T-cell (primary cell): ENCODE results near the gene ZBTB45. TPM values are rescaled to one million over a fixed set of nuclear protein-coding genes. Genes with fewer than 3 reads are reported as not detected.

Source experiments
- ATAC-seq, 4 experiments: fragments of 200-7000 bp in 3 of 4; fragments of 150-1000 bp in 1 of 4; cut with Tn5 transposase; replicated peaks in 1 of 4; 1 replicate in 3 of 4; 2 replicates in 1 of 4; pipeline ENCODE4 v1.10.0; 2021; ENCODE audit warnings: moderate library complexity in 3 of 4, mild to moderate bottlenecking in 2 of 4, moderate number of reproducible peaks in 1 of 4
- CTCF ChIA-PET, 2 donors: fragments of 300-600 bp; sonication (Branson Sonifier 250); formaldehyde crosslinking; loops; one replicate each; lab custom pipeline; 2022; ENCODE audit warnings: antibody characterized with exemption in 2 of 2; lab: Charles Lee
- POLR2A ChIA-PET, 2 donors: fragments of 300-600 bp; sonication (Branson Sonifier 250); formaldehyde crosslinking; loops; one replicate each; lab custom pipeline; 2022; ENCODE audit warnings: antibody characterized with exemption in 2 of 2; lab: Charles Lee
- DNase-seq, 35 experiments: peaks; one replicate each; pipeline versions ENCODE4 v3.0.0 to v3.0.0-alpha.2; 2013 to 2023
- H3K27ac ChIP-seq: one replicate; pipeline ENCODE4 v1.5.1; 2013; ENCODE audit warnings: low read length
- H3K27me3 ChIP-seq, 2 experiments: replicated peaks in 1 of 2; 1 replicate in 1 of 2; 2 replicates in 1 of 2; pipeline versions ENCODE4 v1.6.1 to v1.7.0; 2013; ENCODE audit warnings: low read length in 1 of 2, mixed read lengths in 1 of 2; ENCODE audit not compliant: control insufficient read depth in 2 of 2, insufficient read depth in 2 of 2; ENCODE audit errors: extremely low read depth in 1 of 2
- H3K36me3 ChIP-seq, 2 donors: 1 replicate in 1 of 2; 2 replicates in 1 of 2; pipeline versions ENCODE4 v1.6.1 to v1.7.0; 2013; ENCODE audit warnings: low read length in 1 of 2; ENCODE audit not compliant: control insufficient read depth in 2 of 2, insufficient read depth in 1 of 2; ENCODE audit errors: extremely low read depth in 1 of 2
- H3K4me1 ChIP-seq, 2 experiments: 1 replicate in 1 of 2; 2 replicates in 1 of 2; pipeline versions ENCODE4 v1.6.1 to v1.7.0; 2013; ENCODE audit warnings: low read length in 2 of 2, mixed read lengths in 1 of 2; ENCODE audit not compliant: insufficient read depth in 2 of 2, control insufficient read depth in 1 of 2; ENCODE audit errors: extremely low read depth in 1 of 2
- H3K4me3 ChIP-seq, 2 donors: 1 replicate in 1 of 2; 2 replicates in 1 of 2; pipeline versions ENCODE4 v1.5.1 to v1.7.0; 2013; ENCODE audit warnings: mild to moderate bottlenecking in 2 of 2, low read length in 1 of 2, moderate library complexity in 1 of 2; ENCODE audit not compliant: control insufficient read depth in 1 of 2; ENCODE audit errors: extremely low read depth in 1 of 2
- H3K9me3 ChIP-seq: 2 replicates; pipeline ENCODE4 v1.7.0; 2013
- H3K27ac Mint-ChIP-seq, 2 donors: one replicate each; pipeline ENCODE4 v1.8.0; 2020 to 2021; ENCODE audit warnings: mild to moderate bottlenecking in 2 of 2, mixed read lengths in 2 of 2
- H3K27me3 Mint-ChIP-seq, 2 donors: one replicate each; pipeline ENCODE4 v1.8.0; 2021 to 2022; ENCODE audit warnings: mixed read lengths in 2 of 2
- H3K36me3 Mint-ChIP-seq: one replicate; pipeline ENCODE4 v1.8.0; 2021; ENCODE audit warnings: mixed read lengths
- H3K4me1 Mint-ChIP-seq, 3 donors: one replicate each; pipeline ENCODE4 v1.8.0; 2020 to 2022; ENCODE audit warnings: mixed read lengths in 3 of 3, mild to moderate bottlenecking in 1 of 3
- H3K4me3 Mint-ChIP-seq, 3 donors: one replicate each; pipeline ENCODE4 v1.8.0; 2020 to 2022; ENCODE audit warnings: mild to moderate bottlenecking in 3 of 3, mixed read lengths in 3 of 3, moderate library complexity in 3 of 3
- H3K9me3 Mint-ChIP-seq, 3 donors: one replicate each; pipeline ENCODE4 v1.8.0; 2020 to 2022; ENCODE audit warnings: mixed read lengths in 3 of 3
- WGBS: methylation state at CpG from one replicate; pipeline ENCODE4 v1.1.5; 2013; ENCODE audit warnings: missing lambda C conversion rate; ENCODE audit not compliant: insufficient coverage; 5-methylcytosine and 5-hydroxymethylcytosine counted together
- total RNA-seq, 35 experiments: library from RNA in 6 of 35; stranded (reverse) in 6 of 35; fragments of 120-200 nt in 1 of 35; gene quantifications; one replicate each; pipeline versions ENCODE4 v1.2.1 to v1.2.4 and lab custom pipeline; 2013 to 2026

ZBTB45 gene
- total RNA-seq, 5 donors from 2014 or later (not counting 1 experiment from before 2014, with no cell fraction given): 8.3 to 27.8 (median 24.5) TPM

- no peak overlapping the region for H3K4me3 Mint-ChIP-seq
- H3K4me1 Mint-ChIP-seq: no peaks in the 10 kb centered on the region
- ChIA-PET CTCF (no interaction called here), POLR2A (no interaction called here)
- H3K27me3 Mint-ChIP-seq: peaks cover 0 to 3% of the 10 kb centered on the region in 2 donors
- Histone ChIP-seq H3K4me3 (no peak overlapping the region), H3K27me3 (peaks cover 0 to 6% of the 10 kb centered on the region in 2 experiments), H3K27ac (no peak overlapping the region), H3K9me3 (no peaks in the 10 kb centered on the region), H3K4me1 (no peaks in the 10 kb centered on the region), H3K36me3 (no peaks in the 10 kb centered on the region)
- ATAC-seq (no peak), DNase-seq (no peak)
- H3K9me3 Mint-ChIP-seq: no peaks in the 10 kb centered on the region
- no peak overlapping the region for H3K27ac Mint-ChIP-seq
- H3K36me3 Mint-ChIP-seq: no peaks in the 10 kb centered on the region
- 88% methylated on average over 1 of the region's 3 CpGs for WGBS
Observed at GRCh38 chr19:58529405-58529804, 9.8 kb upstream of the ZBTB45 start.

- 96% methylated on average over 2 of the region's 3 CpGs for WGBS
- POLR2A ChIA-PET: no interaction called here
- Mint-ChIP-seq H3K4me3 (no peak overlapping the region), H3K36me3 (no peaks in the 10 kb centered on the region), H3K9me3 (peaks cover 0 to 4% (median 0%) of the 10 kb centered on the region in 3 donors), H3K27me3 (no peaks in the 10 kb centered on the region), H3K4me1 (peaks cover 23 to 30% (median 28%) of the 10 kb centered on the region in 3 donors), H3K27ac (no peak overlapping the region)
- CTCF ChIA-PET: no interaction called here
- peaks cover 11 to 28% of the 10 kb centered on the region in 2 experiments for H3K4me1 ChIP-seq
- DNase-seq (no peak), ATAC-seq (no peak)
- no peaks in the 10 kb centered on the region for H3K27me3 ChIP-seq
- H3K4me3 ChIP-seq: no peak overlapping the region
- no peaks in the 10 kb centered on the region for H3K36me3 ChIP-seq
- no peaks in the 10 kb centered on the region for H3K9me3 ChIP-seq
- no peak overlapping the region for H3K27ac ChIP-seq
Observed at GRCh38 chr19:58522709-58523108, 3.1 kb upstream of the ZBTB45 start.

- ChIA-PET POLR2A (interaction anchor here in 1 of 2 donors (0.6 kb wide), 1 partner anchor 53 kb away, joined by 6 read pairs; no protein-coding TSS in a partner anchor), CTCF (interaction anchor here (0.6 to 2.7 kb wide), 5 partner anchors 22 to 633 kb away, joined by 3 to 13 read pairs (median 4); partner anchors contain the start of genes TRIM28 (in 1 of the 2) and ZNF814 (in 1 of the 2))
- Mint-ChIP-seq H3K4me1 (peaks cover 23 to 35% (median 32%) of the 10 kb centered on the region in 3 donors), H3K9me3 (peaks cover 0 to 4% (median 0%) of the 10 kb centered on the region in 3 donors), H3K36me3 (no peaks in the 10 kb centered on the region), H3K4me3 (no peak overlapping the region), H3K27me3 (no peaks in the 10 kb centered on the region), H3K27ac (no peak overlapping the region)
- 93% methylated on average over 2 of the region's 4 CpGs for WGBS
- peaks cover 0 to 6% of the 10 kb centered on the region in 2 donors for H3K36me3 ChIP-seq
- H3K9me3 ChIP-seq: no peaks in the 10 kb centered on the region
- no peak for DNase-seq
- H3K4me3 ChIP-seq: no peak overlapping the region
- no peak overlapping the region for H3K27ac ChIP-seq
- no peak for ATAC-seq
- peaks cover 11 to 33% of the 10 kb centered on the region in 2 experiments for H3K4me1 ChIP-seq
- no peaks in the 10 kb centered on the region for H3K27me3 ChIP-seq
Observed at GRCh38 chr19:58521651-58522050, 2.0 kb upstream of the ZBTB45 start.

- Mint-ChIP-seq H3K4me3 (peak overlapping the region; percentile 93 to 94 (median 94)), H3K36me3 (peaks cover 8% of the 10 kb centered on the region), H3K27me3 (no peaks in the 10 kb centered on the region), H3K9me3 (peaks cover 0 to 4% (median 0%) of the 10 kb centered on the region in 3 donors), H3K4me1 (peaks cover 31 to 44% (median 41%) of the 10 kb centered on the region in 3 donors), H3K27ac (peak overlapping the region; percentile 97 to 98)
- no peaks in the 10 kb centered on the region for H3K27me3 ChIP-seq
- ChIA-PET POLR2A (interaction anchor here in 1 of 2 donors (0.6 to 1.2 kb wide), 2 partner anchors 24 to 55 kb away, joined by 3 to 4 read pairs; partner anchors contain the start of gene TRIM28), CTCF (interaction anchor here (1.0 to 2.7 kb wide), 10 partner anchors 20 to 158 kb away, joined by 3 to 13 read pairs (median 4); partner anchors contain the start of genes CHMP2A (in 1 of the 2), TRIM28 (in 1 of the 2) and ZNF497 (in 1 of the 2))
- H3K27ac ChIP-seq: peak overlapping the region; percentile 92
- H3K36me3 ChIP-seq: peaks cover 0 to 16% of the 10 kb centered on the region in 2 donors
- peak overlapping the region; percentile 2 to 88 for H3K4me3 ChIP-seq
- DNase-seq (no peak), ATAC-seq (no peak)
- 80% methylated on average over 1 of the region's 7 CpGs for WGBS
- no peaks in the 10 kb centered on the region for H3K9me3 ChIP-seq
- peaks cover 11 to 41% of the 10 kb centered on the region in 2 experiments for H3K4me1 ChIP-seq
Observed at GRCh38 chr19:58520257-58520599, 618 bp upstream of the ZBTB45 start.

GRCh38 chr19:58519087-58519354, 589 bp downstream of the ZBTB45 start:
- Mint-ChIP-seq H3K9me3 (peaks cover 0 to 4% (median 0%) of the 10 kb centered on the region in 3 donors), H3K4me3 (peak overlapping the region; percentile 93 to 94 (median 94)), H3K27me3 (no peaks in the 10 kb centered on the region), H3K4me1 (peaks cover 39 to 53% (median 49%) of the 10 kb centered on the region in 3 donors), H3K27ac (peak overlapping the region; percentile 97 to 98), H3K36me3 (peaks cover 8% of the 10 kb centered on the region)
- ChIA-PET CTCF (interaction anchor here in 1 of 2 donors (1.0 to 1.4 kb wide), 2 partner anchors 20 to 61 kb away, joined by 4 read pairs; no protein-coding TSS in a partner anchor), POLR2A (no interaction called here)
- peak; percentile 8 to 22 (median 16) for ATAC-seq
- H3K4me1 ChIP-seq: peaks cover 15 to 51% of the 10 kb centered on the region in 2 experiments
- H3K27ac ChIP-seq: peak overlapping the region; percentile 92
- DNase-seq: peak in 28 of 35 experiments; percentile 21 to 68 (median 35)
- H3K4me3 ChIP-seq: peak overlapping the region; percentile 82 to 88
- no peaks in the 10 kb centered on the region for H3K27me3 ChIP-seq
- H3K9me3 ChIP-seq: no peaks in the 10 kb centered on the region
- H3K36me3 ChIP-seq: peaks cover 0 to 16% of the 10 kb centered on the region in 2 donors
- WGBS: 0% methylated on average over 14 of the region's 14 CpGs

GRCh38 chr19:58518256-58519086, 1.1 kb downstream of the ZBTB45 start:
- Histone ChIP-seq H3K27ac (peak overlapping the region; percentile 92), H3K9me3 (no peaks in the 10 kb centered on the region), H3K36me3 (peaks cover 0 to 16% of the 10 kb centered on the region in 2 donors), H3K4me3 (peak overlapping the region; percentile 82 to 88), H3K4me1 (peaks cover 16 to 55% of the 10 kb centered on the region in 2 experiments), H3K27me3 (no peaks in the 10 kb centered on the region)
- peaks cover 40 to 56% (median 51%) of the 10 kb centered on the region in 3 donors for H3K4me1 Mint-ChIP-seq
- peaks cover 0 to 4% (median 0%) of the 10 kb centered on the region in 3 donors for H3K9me3 Mint-ChIP-seq
- H3K36me3 Mint-ChIP-seq: peaks cover 8% of the 10 kb centered on the region
- no peak for ATAC-seq
- peak overlapping the region; percentile 97 to 98 for H3K27ac Mint-ChIP-seq
- ChIA-PET CTCF (interaction anchor here in 1 of 2 donors (1.0 to 1.4 kb wide), 2 partner anchors 19 to 62 kb away, joined by 4 read pairs; no protein-coding TSS in a partner anchor), POLR2A (no interaction called here)
- peak overlapping the region; percentile 93 to 94 (median 94) for H3K4me3 Mint-ChIP-seq
- 10% methylated on average over 14 of the region's 22 CpGs for WGBS
- H3K27me3 Mint-ChIP-seq: no peaks in the 10 kb centered on the region
- no peak for DNase-seq
